NCI-H2227 (cell line): ENCODE measurements around the gene TCEA2.
A peak's percentile ranks its signal among the peaks of the same experiment; 100 is the strongest.

ENCODE experiments used
- DNase-seq: peaks from one replicate; lab custom pipeline; 2025; ENCODE audit not compliant: unreplicated experiment; lab: John Stamatoyannopoulos, UW

The TCEA2 gene

GRCh38 chr20:64090165-64090564, 27.2 kb downstream of the TCEA2 start:
- peak; percentile 89 for DNase-seq

- DNase-seq: no peak
These were observed 28.3 kb downstream of the TCEA2 start for GRCh38 chr20:64091340-64091739.

GRCh38 chr20:64091770-64092169, 28.8 kb downstream of the TCEA2 start:
- DNase-seq: peak; percentile 77

GRCh38 chr20:64092258-64093012, 29.4 kb downstream of the TCEA2 start:
- no peak for DNase-seq

- no peak for DNase-seq
These were observed 30.1 kb downstream of the TCEA2 start for GRCh38 chr20:64093013-64093503.

- DNase-seq: no peak
These were observed 32.5 kb downstream of the TCEA2 start for GRCh38 chr20:64095455-64095854.

- no peak for DNase-seq
These were observed 32.9 kb downstream of the TCEA2 start for GRCh38 chr20:64095927-64096326.

GRCh38 chr20:64096535-64096934, 33.5 kb downstream of the TCEA2 start:
- no peak for DNase-seq

- DNase-seq: no peak
These were observed 35.5 kb downstream of the TCEA2 start for GRCh38 chr20:64098471-64099013.

GRCh38 chr20:64099086-64099786, 36.2 kb downstream of the TCEA2 start:
- DNase-seq: no peak

- DNase-seq: no peak
These were observed 37.0 kb downstream of the TCEA2 start for GRCh38 chr20:64099880-64100565.

- DNase-seq: no peak
These were observed 37.5 kb downstream of the TCEA2 start for GRCh38 chr20:64100566-64100888.

- no peak for DNase-seq
These were observed 38.1 kb downstream of the TCEA2 start for GRCh38 chr20:64100946-64101688.

- DNase-seq: peak; percentile 84
These were observed 39.0 kb downstream of the TCEA2 start for GRCh38 chr20:64101731-64102621.

GRCh38 chr20:64102647-64103354, 39.8 kb downstream of the TCEA2 start:
- peak; percentile 85 for DNase-seq

- DNase-seq: no peak
These were observed 41.1 kb downstream of the TCEA2 start for GRCh38 chr20:64103871-64104666.

- DNase-seq: no peak
These were observed 41.9 kb downstream of the TCEA2 start for GRCh38 chr20:64104667-64105451.
